NCI-H226 (cell line): ENCODE results near the gene LYPD6.
"Not testable (repeated sequence)": the region's sequence is repeated elsewhere in the genome, so short reads cannot be mapped to it uniquely, and the experiment has no call there.

Experiments
- DNase-seq: peaks from one replicate; pipeline ENCODE4 v3.0.0-alpha.2; 2015

Gene LYPD6

GRCh38 chr2:149330127-149331022, at the start of gene LYPD6:
TSS of gene LYPD6 (plus strand) at chr2:149330587. CDS start at chr2:149437709, 107,122 bp downstream.
- DNase-seq, result peak; percentile 89

- no peak for DNase-seq
These were observed 48.9 kb upstream of the LYPD6 start for GRCh38 chr2:149281441-149281840.

GRCh38 chr2:149290662-149291061, 39.7 kb upstream of the LYPD6 start:
- no peak for DNase-seq

GRCh38 chr2:149291881-149292280, 38.5 kb upstream of the LYPD6 start:
- DNase-seq, result no peak

GRCh38 chr2:149296031-149296430, 34.4 kb upstream of the LYPD6 start:
- DNase-seq, result no peak

- DNase-seq, result no peak
These were observed 23.4 kb upstream of the LYPD6 start for GRCh38 chr2:149307014-149307413.

GRCh38 chr2:149310349-149310748, 20.0 kb upstream of the LYPD6 start:
- no peak for DNase-seq

GRCh38 chr2:149312039-149312438, 18.3 kb upstream of the LYPD6 start:
- no peak for DNase-seq

GRCh38 chr2:149313512-149313972, 16.8 kb upstream of the LYPD6 start:
- DNase-seq, result no peak

GRCh38 chr2:149314687-149315086, 15.7 kb upstream of the LYPD6 start:
- DNase-seq, result no peak

- DNase-seq, result no peak
These were observed 14.9 kb upstream of the LYPD6 start for GRCh38 chr2:149315461-149315860.

- not testable (repeated sequence) for DNase-seq
These were observed 11.8 kb upstream of the LYPD6 start for GRCh38 chr2:149318566-149318965.

- no peak for DNase-seq
These were observed 10.0 kb upstream of the LYPD6 start for GRCh38 chr2:149320362-149320761.

GRCh38 chr2:149329068-149329467, 1.3 kb upstream of the LYPD6 start:
- DNase-seq, result no peak

GRCh38 chr2:149329489-149330126, 779 bp upstream of the LYPD6 start:
- DNase-seq, result peak; percentile 82

- DNase-seq, result no peak
These were observed 625 bp downstream of the LYPD6 start for GRCh38 chr2:149331023-149331400.

- no peak for DNase-seq
These were observed 2.0 kb downstream of the LYPD6 start for GRCh38 chr2:149332364-149332763.

GRCh38 chr2:149333636-149334035, 3.2 kb downstream of the LYPD6 start:
- DNase-seq, result no peak

GRCh38 chr2:149334156-149334555, 3.8 kb downstream of the LYPD6 start:
- no peak for DNase-seq

- DNase-seq, result no peak
These were observed 8.9 kb downstream of the LYPD6 start for GRCh38 chr2:149339324-149339723.

- DNase-seq, result no peak
These were observed 12.1 kb downstream of the LYPD6 start for GRCh38 chr2:149342509-149342908.

- DNase-seq, result no peak
These were observed 13.7 kb downstream of the LYPD6 start for GRCh38 chr2:149344105-149344504.

GRCh38 chr2:149346272-149346671, 15.9 kb downstream of the LYPD6 start:
- DNase-seq, result no peak

- no peak for DNase-seq
These were observed 17.9 kb downstream of the LYPD6 start for GRCh38 chr2:149348291-149348690.
